Measurements from ENCODE around the gene NFE2L2. TPM values are rescaled to one million over a fixed set of nuclear protein-coding genes. Genes with fewer than 3 reads are reported as not detected.

The NFE2L2 gene
- total RNA-seq, 6 experiments from 2014 or later: 27.9 to 83.6 (median 35.6) TPM

Small RNA genes lying within 50 kb of the gene (microRNA-seq; reads per million reads assigned to microRNA genes)
- gene MIR3128 (0 to 0.29 reads per million in 2 donors), gene MIR6512 (0 reads per million in 2 donors)

Small RNA genes lying within 50 kb of the gene (small RNA-seq; reads per million reads assigned to genes)
- gene MIR3128 (0.19 to 0.65 reads per million in 2 experiments), gene MIR6512 (0 reads per million in 2 experiments), gene RF00019 (0 reads per million in 2 experiments)

Other genes starting within 250 kb of the NFE2L2 start
- gene HNRNPA3, start 51.9 kb downstream of the NFE2L2 start, total RNA-seq: 10 to 100 TPM; 22.4 to 70.4 (median 54.8) TPM
- gene AGPS, start 128.0 kb upstream of the NFE2L2 start, total RNA-seq: 10 to 100 TPM; 21.7 to 31.8 (median 26.8) TPM